CMK (cell line): ENCODE data around the gene CDK19.

Experiments used
- DNase-seq: peaks from one replicate; pipeline ENCODE4 v3.0.0-alpha.2; 2010; ENCODE audit warnings: low read depth

CDK19 gene

GRCh38 chr6:110658631-110659211, 156.5 kb downstream of the CDK19 start:
- no peak for DNase-seq

- DNase-seq, result no peak
Measured at GRCh38 chr6:110656492-110656891, 158.8 kb downstream of the CDK19 start.

- no peak for DNase-seq
Measured at GRCh38 chr6:110655821-110656220, 159.4 kb downstream of the CDK19 start.

GRCh38 chr6:110654096-110654820, 161.0 kb downstream of the CDK19 start:
- no peak for DNase-seq

GRCh38 chr6:110653381-110653780, 161.9 kb downstream of the CDK19 start:
- DNase-seq, result no peak

- DNase-seq, result no peak
Measured at GRCh38 chr6:110652520-110652919, 162.7 kb downstream of the CDK19 start.

GRCh38 chr6:110650755-110651154, 164.5 kb downstream of the CDK19 start:
- DNase-seq, result no peak

- DNase-seq, result no peak
Measured at GRCh38 chr6:110649704-110650103, 165.6 kb downstream of the CDK19 start.

GRCh38 chr6:110646951-110647910, 168.0 kb downstream of the CDK19 start:
- DNase-seq, result no peak

- no peak for DNase-seq
Measured at GRCh38 chr6:110646419-110646698, 168.9 kb downstream of the CDK19 start.

GRCh38 chr6:110645685-110646418, 169.4 kb downstream of the CDK19 start:
- no peak for DNase-seq

GRCh38 chr6:110643175-110643574, 172.1 kb downstream of the CDK19 start:
- no peak for DNase-seq

GRCh38 chr6:110642711-110643110, 172.6 kb downstream of the CDK19 start:
- no peak for DNase-seq

GRCh38 chr6:110636781-110637180, 178.5 kb downstream of the CDK19 start:
- no peak for DNase-seq

GRCh38 chr6:110635096-110635495, 180.2 kb downstream of the CDK19 start:
- no peak for DNase-seq

GRCh38 chr6:110633731-110634213, 181.5 kb downstream of the CDK19 start:
- no peak for DNase-seq

GRCh38 chr6:110629153-110629552, 186.1 kb downstream of the CDK19 start:
- no peak for DNase-seq

- no peak for DNase-seq
Measured at GRCh38 chr6:110628330-110628729, 186.9 kb downstream of the CDK19 start.

GRCh38 chr6:110626442-110626841, 188.8 kb downstream of the CDK19 start:
- DNase-seq, result no peak

GRCh38 chr6:110625883-110626282, 189.4 kb downstream of the CDK19 start:
- DNase-seq, result no peak

- DNase-seq, result no peak
Measured at GRCh38 chr6:110622912-110623578, 192.2 kb downstream of the CDK19 start.

GRCh38 chr6:110621061-110621460, 194.2 kb downstream of the CDK19 start:
- DNase-seq, result no peak
